ENCODE data around the gene PECR.

DNA sequence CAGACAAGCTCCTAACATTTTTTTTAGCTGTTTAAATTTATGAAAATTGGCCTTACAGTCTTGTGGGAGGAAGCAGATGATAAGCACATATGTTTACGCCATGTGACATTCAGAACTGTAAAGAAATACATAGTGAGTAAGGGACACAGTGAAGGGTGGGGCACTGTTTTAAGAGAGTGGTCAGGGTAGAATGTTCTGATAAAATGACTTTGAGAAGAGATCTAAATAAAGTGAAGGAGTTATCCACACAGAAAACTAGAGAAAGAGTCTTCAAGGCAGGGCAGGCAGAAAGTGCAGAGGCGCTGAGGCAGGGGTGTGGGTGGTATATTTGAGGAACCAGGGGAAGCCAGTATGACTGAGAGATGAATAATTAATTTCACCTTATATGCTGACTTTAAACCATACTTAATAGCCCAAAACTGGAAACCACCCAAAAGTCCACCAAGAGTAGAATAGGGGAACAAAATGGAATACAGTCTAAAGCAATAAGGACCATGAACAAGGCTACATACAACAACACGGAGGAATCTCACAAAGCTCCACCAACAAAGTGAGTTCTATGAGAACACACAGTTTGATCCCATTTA is 76.8 kb downstream of the PECR start:
- TF ChIP-seq, protein P1, sequence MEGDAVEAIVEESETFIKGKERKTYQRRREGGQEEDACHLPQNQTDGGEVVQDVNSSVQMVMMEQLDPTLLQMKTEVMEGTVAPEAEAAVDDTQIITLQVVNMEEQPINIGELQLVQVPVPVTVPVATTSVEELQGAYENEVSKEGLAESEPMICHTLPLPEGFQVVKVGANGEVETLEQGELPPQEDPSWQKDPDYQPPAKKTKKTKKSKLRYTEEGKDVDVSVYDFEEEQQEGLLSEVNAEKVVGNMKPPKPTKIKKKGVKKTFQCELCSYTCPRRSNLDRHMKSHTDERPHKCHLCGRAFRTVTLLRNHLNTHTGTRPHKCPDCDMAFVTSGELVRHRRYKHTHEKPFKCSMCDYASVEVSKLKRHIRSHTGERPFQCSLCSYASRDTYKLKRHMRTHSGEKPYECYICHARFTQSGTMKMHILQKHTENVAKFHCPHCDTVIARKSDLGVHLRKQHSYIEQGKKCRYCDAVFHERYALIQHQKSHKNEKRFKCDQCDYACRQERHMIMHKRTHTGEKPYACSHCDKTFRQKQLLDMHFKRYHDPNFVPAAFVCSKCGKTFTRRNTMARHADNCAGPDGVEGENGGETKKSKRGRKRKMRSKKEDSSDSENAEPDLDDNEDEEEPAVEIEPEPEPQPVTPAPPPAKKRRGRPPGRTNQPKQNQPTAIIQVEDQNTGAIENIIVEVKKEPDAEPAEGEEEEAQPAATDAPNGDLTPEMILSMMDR (IDR thresholded peaks at IDR 0.05) = no peak
- TF ChIP-seq POLR2A (IDR thresholded peaks at IDR 0.05) = no peak
- no peak for TF ChIP-seq EP300 (IDR thresholded peaks at IDR 0.05)
